CD14-positive monocyte (primary cell): ENCODE data around the gene SSR3. TPM values are rescaled to one million over a fixed set of nuclear protein-coding genes. Genes with fewer than 3 reads are reported as not detected.

ENCODE experiments used
- DNase-seq, 3 donors: peaks; one replicate each; pipeline ENCODE4 v3.0.0-alpha.2; 2011 to 2022
- H2AFZ ChIP-seq: 2 replicates; pipeline ENCODE4 v1.6.0; 2012; ENCODE audit warnings: mild to moderate bottlenecking, low read depth, low read length, inconsistent platforms; ENCODE audit not compliant: insufficient read depth, poor library complexity, severe bottlenecking
- H3K27ac ChIP-seq, 2 donors: 1 replicate in 1 of 2; 2 replicates in 1 of 2; pipeline ENCODE4 v1.5.1; 2012 to 2013; ENCODE audit warnings: low read length in 2 of 2, control low read depth in 1 of 2, inconsistent platforms in 1 of 2, low read depth in 1 of 2, mild to moderate bottlenecking in 1 of 2
- H3K27me3 ChIP-seq, 2 donors: one replicate each; pipeline versions ENCODE4 v1.6.0 to v1.6.1; 2011 to 2013; ENCODE audit warnings: low read length in 2 of 2; ENCODE audit not compliant: control insufficient read depth in 2 of 2, insufficient read depth in 2 of 2
- H3K36me3 ChIP-seq, 2 donors: replicated peaks in 1 of 2; 1 replicate in 1 of 2; 2 replicates in 1 of 2; pipeline versions ENCODE4 v1.5.1 to v1.6.1; 2012 to 2013; ENCODE audit warnings: low read length in 2 of 2, control low read depth in 1 of 2, inconsistent platforms in 1 of 2, mild to moderate bottlenecking in 1 of 2; ENCODE audit not compliant: insufficient read depth in 2 of 2, control insufficient read depth in 1 of 2
- H3K4me1 ChIP-seq, 2 donors: 1 replicate in 1 of 2; 2 replicates in 1 of 2; pipeline versions ENCODE4 v1.5.1 to v1.6.1; 2012 to 2013; ENCODE audit warnings: low read length in 2 of 2, control low read depth in 1 of 2, inconsistent platforms in 1 of 2, mild to moderate bottlenecking in 1 of 2, moderate library complexity in 1 of 2; ENCODE audit not compliant: insufficient read depth in 2 of 2, control insufficient read depth in 1 of 2
- H3K4me2 ChIP-seq: replicated peaks from 2 replicates; pipeline ENCODE3; 2012; ENCODE audit warnings: low read length, moderate library complexity, mild to moderate bottlenecking; ENCODE audit not compliant: poor library complexity, severe bottlenecking; ENCODE audit errors: extremely low read depth
- H3K4me3 ChIP-seq, 3 experiments: fragments of 200-600 bp in 1 of 3; sonication (generic) in 1 of 3; replicated peaks in 1 of 3; 1 replicate in 2 of 3; 2 replicates in 1 of 3; pipeline ENCODE4 v1.5.1; 2011 to 2013; ENCODE audit warnings: low read length in 3 of 3, mild to moderate bottlenecking in 3 of 3, control low read depth in 2 of 3, low read depth in 2 of 3, inconsistent platforms in 1 of 3, moderate library complexity in 1 of 3
- H3K79me2 ChIP-seq: 2 replicates; pipeline ENCODE4 v1.6.0; 2012; ENCODE audit warnings: mild to moderate bottlenecking, control low read depth, inconsistent platforms, low read length, moderate library complexity; ENCODE audit not compliant: insufficient read depth
- H3K9ac ChIP-seq: 2 replicates; pipeline ENCODE4 v1.6.0; 2017; ENCODE audit warnings: low read length, mild to moderate bottlenecking; ENCODE audit not compliant: insufficient read depth, poor library complexity, severe bottlenecking
- H3K9me3 ChIP-seq, 2 donors: replicated peaks in 1 of 2; 1 replicate in 1 of 2; 2 replicates in 1 of 2; pipeline versions ENCODE4 v1.5.1 to v1.6.1; 2012 to 2013; ENCODE audit warnings: low read length in 2 of 2, control low read depth in 1 of 2; ENCODE audit not compliant: control insufficient read depth in 1 of 2, insufficient read depth in 1 of 2
- H4K20me1 ChIP-seq: 2 replicates; pipeline ENCODE4 v1.6.0; 2012; ENCODE audit warnings: mild to moderate bottlenecking, low read length, control low read depth, moderate library complexity; ENCODE audit not compliant: insufficient read depth
- H3K27ac Mint-ChIP-seq, 7 donors: one replicate each; pipeline ENCODE4 v1.8.0; 2020; ENCODE audit warnings: mild to moderate bottlenecking in 7 of 7, mixed read lengths in 7 of 7, moderate library complexity in 6 of 7, inconsistent platforms in 2 of 7
- H3K27me3 Mint-ChIP-seq, 3 donors: one replicate each; pipeline ENCODE4 v1.8.0; 2021 to 2022; ENCODE audit warnings: low read depth in 3 of 3, mild to moderate bottlenecking in 3 of 3, mixed read lengths in 3 of 3, moderate library complexity in 3 of 3, inconsistent platforms in 1 of 3
- H3K36me3 Mint-ChIP-seq, 2 donors: one replicate each; pipeline ENCODE4 v1.8.0; 2020; ENCODE audit warnings: mixed read lengths in 2 of 2, inconsistent platforms in 1 of 2, mild to moderate bottlenecking in 1 of 2
- H3K4me1 Mint-ChIP-seq: one replicate; pipeline ENCODE4 v1.8.0; 2020; ENCODE audit warnings: mild to moderate bottlenecking, mixed read lengths
- H3K4me3 Mint-ChIP-seq, 2 donors: one replicate each; pipeline ENCODE4 v1.8.0; 2020; ENCODE audit warnings: mild to moderate bottlenecking in 2 of 2, mixed read lengths in 2 of 2, moderate library complexity in 1 of 2
- H3K9me3 Mint-ChIP-seq, 7 donors: one replicate each; pipeline ENCODE4 v1.8.0; 2020 to 2022; ENCODE audit warnings: mixed read lengths in 7 of 7, mild to moderate bottlenecking in 6 of 7, moderate library complexity in 6 of 7, inconsistent platforms in 2 of 7
- WGBS: methylation state at CpG from one replicate; pipeline ENCODE4 v1.1.5; 2013; ENCODE audit warnings: missing lambda C conversion rate; ENCODE audit not compliant: insufficient coverage; 5-methylcytosine and 5-hydroxymethylcytosine counted together
- intact Hi-C, 2 donors: fragments of 100-400 bp; cut with micrococcal nuclease; formaldehyde crosslinking; loops; one replicate each; pipeline versions ENCODE4 v1.15.0 to v1.15.1; 2023
- polyA plus RNA-seq, 3 donors: library from polyadenylated mRNA; depleted of rRNA in 1 of 3; unstranded in 2 of 3; stranded (reverse) in 1 of 3; fragments of 300-500 nt in 2 of 3; fragments of >200 nt in 1 of 3; fragmentation: Illumina TruSeq in 2 of 3; gene quantifications; 1 replicate in 2 of 3; 2 replicates in 1 of 3; pipeline ENCODE4 v1.2.3, GENCODE V29; 2012 to 2021
- TF ChIP-seq, protein P1 (sequence below): fragments of 200-600 bp; IDR thresholded peaks from one replicate; pipeline ENCODE4 v1.8.0; 2022; ENCODE audit warnings: antibody characterized with exemption, mild to moderate bottlenecking

Gene SSR3
- polyA plus RNA-seq, 3 donors = 46.6 to 243 (median 230) TPM

DNA sequence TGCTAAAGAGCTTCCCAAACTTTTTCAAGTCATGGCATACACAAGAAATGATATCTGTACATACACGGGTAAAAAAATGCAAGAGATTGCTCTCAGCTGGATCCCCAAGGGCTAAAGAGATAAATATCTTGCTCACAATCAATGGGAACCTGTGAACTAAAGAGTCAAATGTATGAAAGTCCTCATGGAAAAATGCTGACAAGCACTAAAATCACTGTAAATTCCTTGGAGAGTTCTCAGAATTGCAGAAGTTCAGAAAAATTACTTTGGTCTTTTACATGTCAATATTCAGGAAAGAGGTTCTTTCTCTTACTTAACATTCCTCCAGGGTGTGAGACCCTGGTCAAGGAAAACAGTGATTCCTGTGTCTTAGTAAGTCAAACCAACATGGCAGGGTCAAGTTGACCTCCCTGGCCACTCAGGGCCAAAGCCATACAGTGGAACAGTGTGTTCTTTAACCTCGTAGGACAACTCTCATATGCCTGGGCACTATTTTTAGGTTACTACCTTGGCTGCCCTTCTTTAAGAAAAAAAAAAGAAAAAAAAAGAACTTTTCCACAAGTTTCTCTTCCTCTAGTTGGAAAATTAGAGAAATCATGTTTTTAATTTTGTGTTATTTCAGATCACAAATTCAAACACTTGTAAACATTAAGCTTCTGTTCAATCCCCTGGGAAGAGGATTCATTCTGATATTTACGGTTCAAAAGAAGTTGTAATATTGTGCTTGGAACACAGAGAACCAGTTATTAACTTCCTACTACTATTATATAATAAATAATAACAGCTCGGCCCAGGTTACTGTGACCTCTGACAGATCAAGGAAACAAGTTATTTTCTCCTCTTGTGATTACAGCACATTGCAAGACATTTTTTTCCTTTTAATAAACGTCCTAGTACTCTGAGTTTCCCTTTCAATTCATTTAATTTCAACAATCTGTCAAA lies 12.5 kb downstream of the SSR3 start:
- Mint-ChIP-seq H3K27ac (peak overlapping the region in 3 of 7 donors; percentile 62 to 72 (median 63)), H3K36me3 (peaks cover 70 to 76% of the 10 kb centered on the region in 2 donors), H3K27me3 (peaks cover 0 to 3% (median 0%) of the 10 kb centered on the region in 3 donors), H3K9me3 (no peaks in the 10 kb centered on the region), H3K4me1 (peaks cover 2% of the 10 kb centered on the region), H3K4me3 (no peak overlapping the region)
- no peaks in the 10 kb centered on the region for H3K27me3 ChIP-seq
- no peak overlapping the region for H3K9ac ChIP-seq
- DNase-seq = no peak
- H4K20me1 ChIP-seq = peaks cover 21% of the 10 kb centered on the region
- H3K79me2 ChIP-seq = peaks cover 25% of the 10 kb centered on the region
- no peaks in the 10 kb centered on the region for H3K9me3 ChIP-seq
- WGBS = 93% methylated on average over 2 of the region's 5 CpGs
- H3K36me3 ChIP-seq = peaks cover 63 to 97% of the 10 kb centered on the region in 2 donors
- intact Hi-C loops = no loop called here
- TF ChIP-seq, protein P1, sequence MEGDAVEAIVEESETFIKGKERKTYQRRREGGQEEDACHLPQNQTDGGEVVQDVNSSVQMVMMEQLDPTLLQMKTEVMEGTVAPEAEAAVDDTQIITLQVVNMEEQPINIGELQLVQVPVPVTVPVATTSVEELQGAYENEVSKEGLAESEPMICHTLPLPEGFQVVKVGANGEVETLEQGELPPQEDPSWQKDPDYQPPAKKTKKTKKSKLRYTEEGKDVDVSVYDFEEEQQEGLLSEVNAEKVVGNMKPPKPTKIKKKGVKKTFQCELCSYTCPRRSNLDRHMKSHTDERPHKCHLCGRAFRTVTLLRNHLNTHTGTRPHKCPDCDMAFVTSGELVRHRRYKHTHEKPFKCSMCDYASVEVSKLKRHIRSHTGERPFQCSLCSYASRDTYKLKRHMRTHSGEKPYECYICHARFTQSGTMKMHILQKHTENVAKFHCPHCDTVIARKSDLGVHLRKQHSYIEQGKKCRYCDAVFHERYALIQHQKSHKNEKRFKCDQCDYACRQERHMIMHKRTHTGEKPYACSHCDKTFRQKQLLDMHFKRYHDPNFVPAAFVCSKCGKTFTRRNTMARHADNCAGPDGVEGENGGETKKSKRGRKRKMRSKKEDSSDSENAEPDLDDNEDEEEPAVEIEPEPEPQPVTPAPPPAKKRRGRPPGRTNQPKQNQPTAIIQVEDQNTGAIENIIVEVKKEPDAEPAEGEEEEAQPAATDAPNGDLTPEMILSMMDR = no peak
- H3K4me2 ChIP-seq = no peak overlapping the region
- H3K27ac ChIP-seq = peak overlapping the region in 1 of 2 donors; percentile 48
- no peaks in the 10 kb centered on the region for H3K4me1 ChIP-seq
- H3K4me3 ChIP-seq = no peak overlapping the region
- H2AFZ ChIP-seq = no peak overlapping the region

DNA sequence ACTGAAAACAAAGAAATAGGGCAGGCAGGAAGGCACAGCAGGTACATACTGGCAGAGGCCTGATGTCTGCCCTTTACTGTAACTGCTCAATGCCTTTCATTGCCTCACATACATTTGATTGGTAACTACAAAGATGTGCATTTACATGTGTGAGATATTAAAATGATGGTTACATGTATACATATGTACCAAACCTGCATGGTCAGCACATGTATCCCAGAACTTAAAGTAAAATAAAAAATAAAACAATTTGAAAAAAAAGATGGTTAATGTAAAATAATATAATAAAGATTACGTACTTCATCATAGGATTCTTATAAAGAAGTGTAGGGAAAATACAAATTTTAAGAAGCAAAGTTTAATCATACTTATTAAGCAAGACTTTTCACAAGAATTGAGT lies 15.1 kb downstream of the SSR3 start:
- H3K27ac ChIP-seq = no peak overlapping the region
- H3K79me2 ChIP-seq = peaks cover under 1% of the 10 kb centered on the region
- no peak overlapping the region for H3K9ac ChIP-seq
- H3K36me3 ChIP-seq = peaks cover 41 to 82% of the 10 kb centered on the region in 2 donors
- Mint-ChIP-seq H3K27ac (peak overlapping the region in 1 of 7 donors; percentile 85), H3K9me3 (no peaks in the 10 kb centered on the region), H3K4me1 (peaks cover 5% of the 10 kb centered on the region), H3K4me3 (no peak overlapping the region), H3K36me3 (peaks cover 51 to 56% of the 10 kb centered on the region in 2 donors), H3K27me3 (peaks cover 0 to 4% (median 0%) of the 10 kb centered on the region in 3 donors)
- H3K4me2 ChIP-seq = no peak overlapping the region
- H3K9me3 ChIP-seq = no peaks in the 10 kb centered on the region
- no peaks in the 10 kb centered on the region for H4K20me1 ChIP-seq
- H3K4me3 ChIP-seq = no peak overlapping the region
- no peaks in the 10 kb centered on the region for H3K4me1 ChIP-seq
- no peak for DNase-seq
- H3K27me3 ChIP-seq = no peaks in the 10 kb centered on the region
- H2AFZ ChIP-seq = no peak overlapping the region
- TF ChIP-seq, protein P1 = no peak
- WGBS = no CpG with 5 or more reads among the region's 1 CpG
- intact Hi-C loops = loop anchor here in 1 of 2 donors (10.0 kb wide), 1 partner anchor 385 kb away; no protein-coding TSS in a partner anchor
